GM12873 (cell line): ENCODE measurements around the gene VWA5B1.

ENCODE experiments used
- CTCF ChIP-seq: IDR thresholded peaks from 2 replicates; pipeline ENCODE4 v1.5.1; 2012; ENCODE audit warnings: low read depth, mild to moderate bottlenecking, moderate library complexity, low read length, control low read depth; ENCODE audit not compliant: insufficient read depth; ENCODE audit errors: missing control alignments

VWA5B1 gene

GRCh38 chr1:20290624-20291597 is at the start of gene VWA5B1:
Gene VWA5B1, plus strand, starts transcription at chr1:20290875. Its CDS starts 19,727 bp downstream, at chr1:20310602.
- TF ChIP-seq CTCF: no peak

- no peak for TF ChIP-seq CTCF
These were observed 47.7 kb upstream of the VWA5B1 start for GRCh38 chr1:20242890-20243479.

- TF ChIP-seq CTCF: no peak
These were observed 41.6 kb upstream of the VWA5B1 start for GRCh38 chr1:20248971-20249612.

GRCh38 chr1:20250340-20250989 is 40.2 kb upstream of the VWA5B1 start:
- TF ChIP-seq CTCF: no peak

GRCh38 chr1:20252587-20252986 is 38.1 kb upstream of the VWA5B1 start:
- TF ChIP-seq CTCF: no peak

GRCh38 chr1:20255666-20256065 is 35.0 kb upstream of the VWA5B1 start:
- TF ChIP-seq CTCF: no peak

GRCh38 chr1:20259646-20260045 is 31.0 kb upstream of the VWA5B1 start:
- no peak for TF ChIP-seq CTCF
